Fibroblast of skin of scalp (primary cell): ENCODE results near the gene RAD51AP1.

Experiments used
- DNase-seq: peaks from one replicate; pipeline ENCODE4 v3.0.0-alpha.2; 2013

The RAD51AP1 gene

DNA sequence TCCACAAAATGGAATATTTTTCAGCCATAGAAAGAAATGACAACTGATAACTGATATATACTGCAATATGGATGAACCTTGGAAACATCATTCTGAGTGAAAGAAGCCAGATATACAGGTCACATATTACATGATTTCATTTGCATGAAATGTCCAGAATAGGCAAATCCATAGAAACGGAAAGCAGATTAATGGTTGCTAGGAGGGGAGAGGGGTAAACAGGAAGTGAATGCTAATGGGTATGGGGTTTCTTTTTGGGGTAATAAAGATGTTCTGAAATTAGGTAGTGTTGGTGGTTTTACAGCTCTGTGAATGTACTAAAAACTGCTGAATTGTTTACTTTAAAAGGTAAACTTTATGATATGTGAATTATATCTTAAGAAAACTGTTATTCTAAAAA is 6.5 kb downstream of the RAD51AP1 start:
- no peak for DNase-seq

DNA sequence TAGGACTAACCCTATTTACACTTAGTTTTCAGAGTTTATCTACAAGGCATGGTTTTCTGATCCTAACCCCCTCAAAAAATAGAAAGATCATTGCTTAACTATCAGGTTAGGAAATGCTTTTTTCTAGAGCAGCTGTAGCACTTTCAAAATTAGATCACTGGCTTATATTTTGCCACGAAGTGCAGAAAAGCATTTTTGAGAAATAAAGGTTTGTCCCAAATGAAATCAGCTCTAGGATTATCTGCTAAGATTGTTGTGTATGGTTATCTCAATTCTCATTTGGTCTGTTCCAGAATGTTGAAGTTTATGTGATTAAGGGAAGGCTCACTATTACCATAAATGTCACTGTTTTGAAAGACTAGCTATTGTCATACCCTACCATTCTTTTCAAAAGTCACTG is 13.5 kb downstream of the RAD51AP1 start:
- DNase-seq = no peak

DNA sequence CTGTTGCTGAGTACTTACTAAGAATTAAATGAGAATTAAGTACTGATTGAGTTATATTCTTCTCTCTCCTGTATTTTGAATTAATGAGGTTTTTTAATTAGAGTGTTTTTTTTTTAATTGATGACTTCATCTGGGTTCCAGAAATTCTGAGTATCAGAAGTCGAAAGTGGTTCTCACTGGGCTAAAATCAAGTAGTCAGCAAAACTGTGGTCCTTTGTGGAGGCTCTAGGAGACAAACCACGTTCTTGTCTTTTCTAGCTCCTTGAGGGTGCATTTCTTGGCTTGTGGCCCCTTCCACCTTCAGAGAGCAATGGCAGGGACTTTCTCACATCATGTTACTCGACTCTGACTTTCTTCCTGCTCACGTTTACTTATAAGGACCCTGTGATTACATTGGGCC is 15.3 kb downstream of the RAD51AP1 start:
- no peak for DNase-seq

DNA sequence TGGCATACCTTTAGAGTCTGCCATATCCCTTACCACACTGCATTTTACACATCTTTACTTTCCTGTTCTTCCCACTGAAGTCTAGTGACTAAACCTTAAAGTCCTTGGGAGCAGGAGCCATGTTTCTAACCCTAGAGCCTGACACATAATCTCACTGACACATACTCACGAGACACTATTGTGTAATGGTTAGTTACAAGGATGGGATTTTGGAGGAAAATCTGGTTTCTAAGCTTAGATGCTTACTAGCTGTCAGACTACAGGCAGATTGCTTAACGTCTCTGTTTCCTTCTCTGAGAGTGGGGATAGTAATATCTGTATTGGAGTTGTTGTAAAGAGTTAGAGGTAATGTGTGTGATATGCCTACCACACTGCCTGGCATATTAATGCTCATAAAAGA is 17.1 kb downstream of the RAD51AP1 start:
- no peak for DNase-seq

DNA sequence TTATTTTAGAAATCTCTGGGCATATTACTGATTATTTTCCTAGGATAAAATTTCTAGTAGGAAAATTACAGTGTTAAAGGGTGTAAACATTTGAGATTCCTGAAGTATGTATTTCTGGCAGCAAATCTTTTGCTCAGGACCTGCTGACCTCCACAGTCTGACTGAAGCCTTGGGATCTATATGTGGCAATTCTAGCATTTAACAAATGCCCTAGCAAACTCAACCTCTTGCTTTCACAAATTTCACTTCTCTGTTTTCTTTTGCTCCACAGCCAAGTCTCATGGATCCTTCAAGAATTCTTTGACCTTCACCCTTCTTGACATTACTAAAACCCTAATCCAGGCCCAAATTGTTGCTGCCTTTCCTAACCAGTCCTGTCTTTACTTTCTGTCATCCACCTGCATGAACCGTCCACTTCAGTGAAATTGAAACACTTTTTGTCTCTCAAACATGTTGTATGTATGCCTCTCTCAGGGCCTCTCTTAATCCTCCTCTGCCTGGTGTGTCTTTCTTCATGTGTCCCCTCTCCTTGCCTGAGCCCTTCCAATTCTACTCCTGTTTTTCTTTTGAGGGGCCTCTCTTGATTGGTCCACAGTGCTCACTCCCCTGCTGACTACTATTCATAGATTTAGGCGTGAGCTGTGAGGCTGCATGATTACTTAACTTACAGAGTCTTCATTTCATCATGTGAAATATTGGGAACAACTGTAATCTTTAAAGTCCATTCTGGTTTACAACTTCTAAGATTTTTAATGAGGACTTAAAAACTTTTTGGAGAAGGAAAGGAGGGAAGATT is 18.2 kb downstream of the RAD51AP1 start:
- DNase-seq = no peak

DNA sequence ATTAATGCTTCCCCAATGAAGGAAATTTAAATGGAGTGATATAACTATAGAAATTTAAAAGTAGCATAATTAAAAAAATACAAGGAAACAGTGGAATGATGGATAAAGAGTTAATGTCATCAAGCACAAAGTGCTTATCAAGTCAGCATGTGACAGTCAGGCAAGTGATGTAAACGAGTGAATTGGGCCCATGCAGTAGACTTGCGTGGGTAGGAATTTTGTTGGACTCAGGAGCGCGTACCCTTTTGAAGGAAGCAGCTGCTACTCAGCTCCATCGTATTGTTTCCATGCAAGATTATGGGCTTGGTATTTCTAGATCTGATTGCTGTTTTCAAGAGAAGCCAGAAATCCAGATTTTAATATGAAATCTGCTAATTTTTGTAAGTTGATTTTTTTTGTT is 18.9 kb downstream of the RAD51AP1 start:
- DNase-seq = no peak

DNA sequence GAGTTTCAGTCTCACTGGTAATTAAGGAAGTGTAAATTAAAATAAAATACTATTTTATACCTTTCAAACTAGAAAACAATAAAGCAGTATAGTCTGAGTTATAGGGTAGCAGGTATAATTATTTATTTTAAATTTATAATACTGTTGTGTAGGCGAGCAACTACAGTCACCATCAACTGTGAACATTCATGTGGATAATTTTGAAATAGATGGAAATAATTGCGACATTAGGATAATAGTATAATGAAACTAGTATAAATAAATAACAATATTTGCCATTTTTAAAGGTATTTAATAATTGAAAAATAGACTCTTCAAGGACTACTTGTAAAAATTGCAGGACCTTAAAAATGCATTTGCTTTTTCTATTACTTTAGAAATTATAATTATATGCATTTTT is 19.5 kb downstream of the RAD51AP1 start:
- no peak for DNase-seq

DNA sequence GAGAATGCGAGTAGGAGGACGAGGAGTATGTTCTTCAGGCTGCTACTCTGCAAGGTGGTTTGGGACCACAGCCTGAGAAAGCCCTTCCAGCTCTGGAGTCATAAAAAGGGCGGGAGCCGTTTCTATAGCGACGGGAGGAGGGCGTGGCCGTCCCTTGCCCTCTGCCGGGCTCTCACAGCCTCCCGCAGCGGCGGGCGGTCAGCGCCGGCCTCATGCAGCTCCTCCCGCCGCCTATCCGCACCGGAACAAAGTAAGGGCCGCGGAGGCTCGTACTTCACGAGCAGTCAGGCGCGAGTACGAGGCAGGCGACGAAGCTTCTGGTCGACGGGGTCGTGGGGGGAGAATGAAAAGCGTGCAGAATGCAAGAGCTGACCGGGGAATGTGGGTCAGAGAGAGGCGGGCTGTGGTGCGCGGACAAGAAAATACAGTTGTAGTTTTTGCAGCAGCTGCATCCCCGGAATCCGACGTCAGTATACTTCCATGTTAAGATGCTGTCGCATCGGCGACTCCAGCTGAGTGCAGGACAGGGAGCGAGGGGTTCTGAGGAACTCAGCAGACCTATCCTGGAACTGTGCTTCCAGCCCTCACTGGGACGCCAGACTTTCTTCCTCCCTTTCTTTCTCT is 23.5 kb downstream of the RAD51AP1 start, which contains the start of gene DYRK4:
TSS of gene DYRK4 (plus strand) at position 175 of the 624 bp plus-strand sequence. CDS start at position 213, 38 bp downstream.
- peak; percentile 64 for DNase-seq

DNA sequence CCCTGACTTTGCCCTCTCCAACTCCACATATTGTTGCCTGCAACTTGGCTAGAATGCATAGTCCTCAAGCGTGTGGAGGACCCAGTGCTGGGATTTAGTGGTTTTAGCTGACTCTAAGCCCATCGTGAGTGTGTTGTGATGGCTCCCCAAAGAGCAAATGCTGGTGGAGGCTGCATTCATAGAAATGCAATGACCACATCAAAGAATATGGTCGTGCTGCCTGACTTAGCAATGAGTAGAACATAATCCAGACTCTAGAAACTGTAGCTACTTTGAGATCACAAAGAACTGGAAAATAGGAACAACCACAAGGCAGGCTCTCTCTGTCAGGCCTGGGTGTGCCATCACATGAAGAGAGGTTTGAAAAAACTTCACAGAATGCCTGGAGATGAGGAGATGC is 24.6 kb downstream of the RAD51AP1 start:
- DNase-seq = no peak

DNA sequence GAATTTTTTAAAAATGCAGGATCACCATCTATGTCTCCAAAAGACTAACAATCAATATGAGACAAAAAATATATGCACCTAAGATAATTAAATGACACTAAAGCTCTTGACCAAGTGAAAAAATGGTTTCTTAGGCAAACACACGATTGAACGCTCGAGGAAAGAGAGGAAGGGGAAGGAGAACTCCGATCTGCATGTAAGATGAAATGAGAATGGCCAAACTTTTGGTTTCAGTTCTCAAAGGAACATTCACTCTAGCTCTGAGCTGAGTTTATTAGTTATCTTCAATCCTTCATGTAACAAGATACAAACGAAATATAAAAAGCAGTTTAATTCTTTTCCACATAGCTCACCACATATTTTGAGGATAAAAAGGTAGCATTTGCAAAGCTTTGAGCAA is 26.1 kb downstream of the RAD51AP1 start:
- DNase-seq = no peak

DNA sequence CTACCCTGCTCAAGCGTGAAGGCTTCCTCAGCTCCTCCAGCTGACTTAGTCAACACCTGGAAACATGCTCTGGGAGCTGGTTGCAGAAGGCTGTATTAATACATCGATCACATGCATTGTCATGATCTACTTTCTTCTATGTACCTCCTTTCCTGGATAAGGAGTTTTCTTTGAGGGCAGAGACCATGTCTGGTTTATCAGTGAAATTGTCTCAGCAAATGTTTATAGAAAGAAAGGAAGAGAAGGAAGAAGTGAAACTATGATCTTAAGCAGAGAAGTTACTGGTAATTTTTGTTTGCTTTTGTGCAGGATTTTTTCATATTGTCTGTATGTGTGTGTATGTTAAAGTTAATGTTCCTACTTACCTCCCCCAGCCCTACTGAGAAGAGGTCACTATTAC is 27.8 kb downstream of the RAD51AP1 start:
- no peak for DNase-seq

DNA sequence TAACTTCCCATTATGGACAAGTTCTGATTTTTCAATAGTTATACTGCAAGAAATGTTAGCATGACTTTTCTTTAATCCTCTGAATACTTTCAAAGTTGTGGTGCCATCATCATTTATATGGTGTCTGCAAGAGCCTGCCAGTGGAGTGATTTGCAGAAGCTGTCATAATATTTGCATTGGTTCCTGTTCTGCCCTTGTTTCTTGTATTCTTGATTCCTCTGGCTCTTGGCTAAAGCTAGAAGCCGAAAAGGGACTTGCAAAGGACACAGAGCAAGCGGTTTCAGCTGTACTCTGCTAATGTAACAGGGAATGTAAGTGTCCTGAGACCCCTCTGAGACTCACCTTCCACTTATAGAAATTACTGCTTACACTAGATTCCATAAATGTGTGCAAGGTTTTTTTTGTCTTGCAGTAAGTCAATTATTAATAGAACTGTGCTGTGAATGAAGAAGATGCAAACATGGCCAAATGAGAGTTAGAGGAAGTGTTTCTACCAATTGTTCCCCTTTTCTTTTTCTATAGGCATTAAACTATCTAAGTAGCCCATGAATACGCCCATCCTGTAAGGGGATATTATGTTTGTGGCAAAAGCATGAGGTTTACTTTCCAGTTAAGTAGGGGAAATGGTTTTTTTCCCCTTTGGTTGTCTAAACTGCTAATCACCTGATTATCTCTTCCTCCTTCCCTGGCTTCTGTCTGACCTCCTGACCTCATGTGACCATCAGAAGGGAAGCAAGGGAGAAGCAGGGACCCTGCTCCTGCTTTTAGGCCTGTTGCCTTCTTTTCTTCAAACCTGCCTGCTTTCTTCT is 28.6 kb downstream of the RAD51AP1 start:
- DNase-seq = no peak

DNA sequence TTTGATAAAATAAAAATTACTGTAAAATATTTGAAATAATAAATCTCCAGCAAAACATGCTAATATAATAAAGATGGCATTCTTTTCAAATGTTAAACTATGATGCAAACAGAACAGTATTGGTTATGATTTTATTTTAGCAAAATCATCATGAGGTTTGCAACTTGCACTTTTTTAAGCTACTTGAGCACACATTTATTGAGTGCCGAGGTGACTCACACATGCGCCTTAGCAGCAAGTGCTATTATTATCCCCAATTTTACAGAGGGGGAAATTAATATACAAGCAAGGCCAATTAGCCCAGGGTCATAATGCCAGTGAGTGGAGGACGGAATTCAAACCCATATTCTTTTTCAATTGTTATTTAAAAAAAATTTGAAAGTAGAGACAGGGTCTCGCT is 30.6 kb downstream of the RAD51AP1 start:
- no peak for DNase-seq

DNA sequence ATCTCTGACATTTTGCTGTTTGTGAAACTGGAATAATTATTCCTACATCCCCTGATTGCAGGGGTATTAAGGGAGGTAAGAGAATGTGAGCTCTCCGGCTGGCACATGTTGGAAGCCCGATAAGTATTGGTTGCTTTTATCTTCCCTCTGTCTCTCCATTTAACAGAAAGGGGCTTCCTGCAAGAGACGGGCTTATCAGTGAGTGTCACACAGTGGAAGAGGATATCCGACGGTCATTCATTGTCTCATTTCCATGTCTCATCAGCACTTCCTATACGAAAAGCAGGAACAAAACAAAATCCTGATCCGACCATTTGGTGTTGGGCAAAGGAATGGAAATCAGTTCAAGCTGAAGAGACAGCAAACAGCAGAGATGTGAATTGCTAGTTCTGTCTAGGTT is 34.0 kb downstream of the RAD51AP1 start:
- no peak for DNase-seq

DNA sequence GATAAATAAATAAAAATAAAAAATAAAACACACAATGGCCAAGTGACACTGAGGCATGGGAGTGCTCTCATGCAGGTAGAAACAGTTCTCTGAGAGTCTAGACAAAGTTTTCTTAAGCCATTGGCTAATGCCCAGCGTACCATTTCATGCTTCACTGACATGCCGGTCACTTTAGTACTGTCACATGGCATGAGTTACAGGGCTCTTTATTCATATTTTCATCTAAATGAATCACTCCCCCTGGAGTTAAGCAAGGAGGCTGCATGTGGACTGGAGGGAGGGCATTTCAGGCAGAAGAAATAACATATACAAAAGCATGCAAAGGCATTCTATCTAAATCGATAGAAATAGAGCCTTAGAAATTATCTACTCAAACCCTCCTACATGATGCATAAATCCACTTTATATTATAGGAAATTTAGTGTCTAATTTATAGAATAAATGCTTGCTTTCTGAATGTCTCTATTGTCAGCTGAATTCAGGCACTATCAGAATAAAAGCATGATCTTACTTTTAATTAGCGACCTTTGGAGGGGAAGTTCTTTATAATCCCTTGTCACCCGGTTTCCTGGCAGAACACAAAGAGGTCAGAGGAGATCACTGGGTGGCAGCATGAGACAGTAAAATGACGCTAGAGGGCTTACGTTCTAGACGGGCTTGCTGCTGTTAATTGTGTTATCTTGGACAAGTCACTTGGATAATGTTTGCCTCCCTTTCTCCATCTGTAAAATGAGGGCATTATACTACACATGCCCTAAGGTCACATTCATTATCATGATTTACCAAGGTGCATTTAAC is 40.8 kb downstream of the RAD51AP1 start:
- peak; percentile 11 for DNase-seq

DNA sequence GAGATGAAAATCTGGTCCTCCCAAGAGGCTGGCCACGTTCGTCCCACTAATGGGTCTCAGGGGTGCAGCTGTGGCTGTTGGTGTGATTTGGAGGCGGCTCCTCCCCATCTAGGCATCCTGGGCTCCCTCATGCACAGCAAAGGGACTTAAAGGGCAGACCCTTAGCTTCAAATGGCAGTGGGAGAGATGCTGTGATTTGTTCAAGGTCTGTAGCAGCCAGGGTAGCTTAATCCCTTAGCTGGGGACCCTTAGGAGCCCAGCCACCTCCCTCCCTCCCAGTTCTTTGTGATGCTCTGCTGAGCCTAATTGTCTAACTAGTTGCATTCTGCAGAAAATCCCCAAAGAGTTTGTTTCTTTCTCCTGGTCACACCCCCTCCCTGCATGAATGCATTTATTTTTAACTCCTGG is 41.6 kb downstream of the RAD51AP1 start:
- DNase-seq = no peak

DNA sequence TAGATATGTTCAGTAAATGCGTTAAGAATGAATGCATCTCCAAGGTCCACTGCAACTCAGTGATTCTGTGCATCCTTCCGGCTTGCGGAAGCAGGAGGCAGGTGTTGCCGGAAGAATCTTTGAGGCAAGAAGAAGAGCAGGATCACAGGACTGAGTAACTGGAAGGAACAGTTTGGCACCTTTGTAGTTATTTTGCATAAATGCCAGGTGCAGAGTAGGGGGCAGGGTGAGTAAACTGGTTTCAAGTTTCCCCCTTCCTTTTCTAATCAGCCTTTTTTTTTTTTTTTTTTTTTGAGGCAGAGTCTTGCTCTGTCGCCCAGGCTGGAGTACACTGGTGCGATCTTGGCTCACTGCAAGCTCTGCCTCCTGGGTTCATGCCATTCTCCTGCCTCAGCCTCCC is 45.6 kb downstream of the RAD51AP1 start:
- no peak for DNase-seq

DNA sequence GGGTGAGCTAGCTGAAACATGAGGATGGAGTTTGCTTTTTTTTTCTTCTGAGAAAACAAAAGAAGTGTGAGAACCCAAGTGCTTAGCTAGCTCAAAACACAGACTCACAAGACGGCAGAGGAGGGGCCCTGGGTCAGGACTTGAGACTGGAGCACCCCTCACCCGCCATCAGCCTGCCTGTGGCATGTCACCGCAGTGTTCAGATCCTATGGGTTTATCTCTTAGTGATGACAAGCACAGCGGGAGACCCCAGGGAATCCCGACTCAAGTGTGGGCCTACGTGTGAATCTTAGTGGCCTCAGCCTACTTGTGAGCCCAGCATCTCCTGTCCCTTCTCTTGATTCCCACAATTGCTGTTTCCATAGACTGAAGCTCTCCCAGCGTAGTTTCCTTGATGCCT is 46.2 kb downstream of the RAD51AP1 start:
- no peak for DNase-seq

DNA sequence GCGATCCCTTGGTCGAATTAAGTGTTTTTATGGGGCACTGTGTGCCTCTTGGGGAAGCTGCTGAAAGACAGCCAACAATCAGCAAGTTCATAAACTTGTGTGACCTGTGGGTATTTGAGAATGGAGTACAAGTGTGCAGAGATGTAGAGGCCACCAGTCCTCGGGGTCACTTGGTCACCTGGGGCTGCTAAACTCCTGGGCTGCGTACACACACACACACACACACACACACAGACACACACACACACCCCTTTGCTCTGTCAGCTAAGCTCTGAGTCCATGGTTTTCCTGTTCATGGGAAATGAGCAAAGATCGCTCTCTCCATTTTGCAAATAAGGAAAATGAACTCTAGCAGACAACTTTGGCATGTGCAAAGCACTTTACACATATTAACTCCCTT is 47.8 kb downstream of the RAD51AP1 start:
- no peak for DNase-seq

DNA sequence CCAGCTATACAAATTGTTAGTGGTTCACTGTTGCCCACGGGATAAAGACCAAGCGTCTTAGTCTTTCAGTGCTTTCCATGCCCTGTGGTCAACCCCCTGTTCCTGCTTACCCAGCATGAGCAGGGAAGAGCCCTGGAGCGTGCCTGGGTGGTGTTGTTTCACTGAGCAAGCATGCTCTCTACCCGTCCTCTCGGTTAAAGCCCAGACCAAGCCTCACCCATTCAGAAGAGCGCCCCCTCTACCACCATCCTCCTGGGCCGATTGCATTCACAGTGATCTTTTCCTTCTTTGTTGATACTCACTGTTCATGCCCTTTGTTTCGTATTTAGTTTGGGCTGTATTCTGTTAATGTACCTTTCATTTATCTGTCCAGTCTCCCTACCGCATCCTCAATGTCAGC is 48.4 kb downstream of the RAD51AP1 start:
- no peak for DNase-seq

DNA sequence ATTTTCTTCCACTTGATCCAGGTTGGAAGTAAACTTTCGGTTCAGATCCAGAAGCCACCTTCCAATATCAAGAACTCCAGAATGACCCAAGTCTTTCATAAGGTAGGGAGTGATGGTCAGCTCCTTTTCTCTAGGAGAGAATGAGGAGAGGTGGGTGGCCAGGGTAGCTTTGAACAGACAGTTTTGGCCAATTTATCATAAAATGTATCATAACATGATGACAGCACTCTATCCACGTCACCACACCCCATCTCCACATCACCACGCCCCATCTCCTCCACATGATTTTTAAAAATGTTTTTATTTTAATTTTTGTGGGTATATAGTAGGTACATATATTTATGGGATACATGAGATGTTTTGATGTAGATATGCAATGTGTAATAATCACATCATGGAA is 50.2 kb downstream of the RAD51AP1 start:
- DNase-seq = no peak

DNA sequence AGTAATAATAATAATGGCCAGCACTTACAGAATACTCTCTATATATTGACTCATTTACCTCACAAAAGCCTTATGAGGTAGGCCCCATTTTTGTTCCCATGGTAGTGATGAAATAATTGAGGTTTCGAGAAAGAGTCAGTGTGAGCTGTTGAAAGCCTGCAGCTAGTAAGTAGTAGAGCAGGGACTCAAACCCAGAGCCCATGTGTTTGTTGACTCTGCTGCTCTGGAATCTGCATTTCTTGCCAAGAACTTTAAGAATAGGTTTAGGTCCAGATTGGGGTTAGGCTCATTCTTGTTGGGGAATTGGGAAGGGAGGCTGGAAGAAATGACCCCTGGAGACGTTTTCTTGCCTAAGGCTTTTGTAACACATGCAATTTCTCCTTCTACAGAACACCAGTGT is 51.3 kb downstream of the RAD51AP1 start:
- DNase-seq = no peak
